DND-41 (cell line): ENCODE measurements around the gene PHF8.

Experiments used
- ATAC-seq: fragments of 200-7000 bp; cut with Tn5 transposase; 3 replicates; pipeline ENCODE4 v1.9.1; 2021; ENCODE audit warnings: low read depth; ENCODE audit not compliant: insufficient read depth
- DNase-seq: peaks from one replicate; pipeline ENCODE4 v3.0.0-alpha.2; 2020
- H2AFZ ChIP-seq: 2 replicates; pipeline ENCODE4 v1.6.0; 2012; ENCODE audit warnings: low read depth, low read length
- H3K27ac ChIP-seq: 2 replicates; pipeline ENCODE4 v1.5.1; 2012; ENCODE audit warnings: low read length, inconsistent platforms
- H3K27me3 ChIP-seq: fragments of 200-600 bp; sonication (generic); 2 replicates; pipeline ENCODE4 v1.6.0; 2012; ENCODE audit warnings: low read length, mild to moderate bottlenecking, inconsistent platforms; ENCODE audit not compliant: insufficient read depth, poor library complexity
- H3K36me3 ChIP-seq: 2 replicates; pipeline ENCODE4 v1.5.1; 2012; ENCODE audit warnings: low read length, inconsistent platforms; ENCODE audit not compliant: insufficient read depth
- H3K4me1 ChIP-seq: 2 replicates; pipeline ENCODE4 v1.5.1; 2012; ENCODE audit warnings: mild to moderate bottlenecking, low read length; ENCODE audit not compliant: insufficient read depth
- H3K4me2 ChIP-seq: 2 replicates; pipeline ENCODE4 v1.6.0; 2012; ENCODE audit warnings: mild to moderate bottlenecking, moderate library complexity, low read length, inconsistent platforms; ENCODE audit not compliant: insufficient read depth
- H3K4me3 ChIP-seq, 2 experiments: fragments of 200-600 bp in 1 of 2; shearing (Covaris generic) in 1 of 2; 2 replicates each; pipeline ENCODE4 v1.5.1; 2012 to 2016; ENCODE audit warnings: inconsistent platforms in 2 of 2, low read length in 2 of 2, mild to moderate bottlenecking in 2 of 2, low read depth in 1 of 2, moderate library complexity in 1 of 2
- H3K79me2 ChIP-seq: 2 replicates; pipeline ENCODE4 v1.6.0; 2012; ENCODE audit warnings: low read length, inconsistent platforms; ENCODE audit not compliant: insufficient read depth
- H3K9ac ChIP-seq: 2 replicates; pipeline ENCODE4 v1.6.0; 2012; ENCODE audit warnings: low read depth, mild to moderate bottlenecking, inconsistent platforms, low read length, moderate library complexity
- H3K9me3 ChIP-seq: 2 replicates; pipeline ENCODE4 v1.5.1; 2012; ENCODE audit warnings: low read length, moderate library complexity, mild to moderate bottlenecking, inconsistent platforms; ENCODE audit not compliant: insufficient read depth, severe bottlenecking
- H4K20me1 ChIP-seq: 2 replicates; pipeline ENCODE4 v1.6.0; 2012; ENCODE audit warnings: low read length; ENCODE audit not compliant: insufficient read depth
- EZH2 ChIP-seq: IDR thresholded peaks from 3 replicates; pipeline ENCODE4 v1.6.1; 2012; ENCODE audit warnings: borderline replicate concordance, low read depth, mild to moderate bottlenecking, moderate library complexity, low read length, inconsistent platforms; ENCODE audit not compliant: severe bottlenecking
- TF ChIP-seq, protein P1 (sequence below): IDR thresholded peaks from 2 replicates; pipeline ENCODE4 v1.5.1; 2012; ENCODE audit warnings: borderline replicate concordance, low read length, moderate library complexity, mild to moderate bottlenecking; ENCODE audit not compliant: poor library complexity, severe bottlenecking; ENCODE audit errors: extremely low read depth

PHF8 gene

DNA sequence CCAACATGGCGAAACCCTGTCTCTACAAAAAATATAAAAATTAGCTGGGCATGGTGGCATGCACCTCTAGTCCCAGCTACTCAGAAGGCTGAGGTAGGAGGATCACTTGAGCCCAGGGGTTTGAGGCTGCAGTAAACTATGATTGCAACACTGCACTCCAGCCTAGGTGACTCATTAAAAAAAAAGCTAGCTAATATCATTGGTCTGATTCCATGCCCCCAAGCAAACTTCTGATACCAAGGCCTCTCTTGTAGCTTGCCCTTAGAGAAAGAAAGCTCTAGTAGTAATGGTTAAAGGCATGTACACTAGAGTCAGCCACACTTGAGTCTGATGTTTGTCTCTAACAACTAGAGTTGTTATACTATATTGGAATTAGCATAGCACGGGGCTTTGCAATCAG lies 32.6 kb upstream of the PHF8 start:
- Histone ChIP-seq H3K4me3 (no peak overlapping the region), H4K20me1 (no peaks in the 10 kb centered on the region), H3K9me3 (no peaks in the 10 kb centered on the region), H3K9ac (no peak overlapping the region), H3K4me1 (no peaks in the 10 kb centered on the region), H3K36me3 (no peaks in the 10 kb centered on the region; the same call in 1 of the 2 replicates), H3K27ac (no peak overlapping the region), H3K79me2 (no peaks in the 10 kb centered on the region), H3K4me2 (no peak overlapping the region), H2AFZ (no peak overlapping the region), H3K27me3 (no peaks in the 10 kb centered on the region)
- no peak for DNase-seq
- TF ChIP-seq, protein P1, sequence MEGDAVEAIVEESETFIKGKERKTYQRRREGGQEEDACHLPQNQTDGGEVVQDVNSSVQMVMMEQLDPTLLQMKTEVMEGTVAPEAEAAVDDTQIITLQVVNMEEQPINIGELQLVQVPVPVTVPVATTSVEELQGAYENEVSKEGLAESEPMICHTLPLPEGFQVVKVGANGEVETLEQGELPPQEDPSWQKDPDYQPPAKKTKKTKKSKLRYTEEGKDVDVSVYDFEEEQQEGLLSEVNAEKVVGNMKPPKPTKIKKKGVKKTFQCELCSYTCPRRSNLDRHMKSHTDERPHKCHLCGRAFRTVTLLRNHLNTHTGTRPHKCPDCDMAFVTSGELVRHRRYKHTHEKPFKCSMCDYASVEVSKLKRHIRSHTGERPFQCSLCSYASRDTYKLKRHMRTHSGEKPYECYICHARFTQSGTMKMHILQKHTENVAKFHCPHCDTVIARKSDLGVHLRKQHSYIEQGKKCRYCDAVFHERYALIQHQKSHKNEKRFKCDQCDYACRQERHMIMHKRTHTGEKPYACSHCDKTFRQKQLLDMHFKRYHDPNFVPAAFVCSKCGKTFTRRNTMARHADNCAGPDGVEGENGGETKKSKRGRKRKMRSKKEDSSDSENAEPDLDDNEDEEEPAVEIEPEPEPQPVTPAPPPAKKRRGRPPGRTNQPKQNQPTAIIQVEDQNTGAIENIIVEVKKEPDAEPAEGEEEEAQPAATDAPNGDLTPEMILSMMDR = no peak
- ATAC-seq = no peak

DNA sequence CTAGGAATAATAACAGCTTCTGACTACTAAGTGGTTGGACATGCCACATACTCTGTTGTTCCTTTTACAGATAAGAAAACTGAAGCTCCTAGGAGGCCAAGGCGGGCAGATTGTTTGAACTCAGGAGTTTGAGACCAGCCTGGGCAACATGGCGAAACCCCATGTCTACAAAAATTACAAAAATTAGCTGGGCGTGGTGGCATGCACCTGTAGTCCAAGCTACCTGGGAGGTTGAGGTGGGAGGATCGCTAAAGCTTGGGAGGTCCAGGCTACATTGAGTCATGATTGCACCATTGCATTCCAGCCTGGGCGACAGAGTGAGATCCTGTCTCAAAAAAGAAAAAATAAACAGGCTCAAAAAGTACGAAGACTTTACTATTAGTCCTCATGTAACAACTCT lies 30.6 kb upstream of the PHF8 start:
- no peak for ATAC-seq
- no peaks in the 10 kb centered on the region for H3K27me3 ChIP-seq

DNA sequence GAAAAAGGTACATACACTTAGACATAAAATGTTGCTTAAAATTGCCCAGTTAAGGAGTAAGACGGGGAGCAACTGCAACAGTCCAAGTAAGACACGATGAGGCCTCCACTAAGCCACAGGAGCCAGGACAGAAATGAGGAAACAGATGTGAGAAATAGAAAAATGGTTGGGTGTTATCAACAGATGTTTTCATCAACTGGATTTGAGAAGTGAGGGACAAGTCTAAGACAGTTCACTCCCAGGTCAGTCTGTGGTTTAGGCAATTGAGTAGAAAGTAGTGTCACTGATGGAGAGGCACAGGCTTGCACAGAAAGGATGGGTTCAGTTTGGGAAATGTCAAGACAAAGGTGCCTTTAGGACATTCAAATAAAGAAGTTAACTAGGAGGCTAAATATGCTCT lies 23.5 kb upstream of the PHF8 start:
- Histone ChIP-seq H3K36me3 (no peaks in the 10 kb centered on the region; the same call in 1 of the 2 replicates), H3K4me1 (no peaks in the 10 kb centered on the region), H3K9me3 (no peaks in the 10 kb centered on the region), H3K4me2 (no peak overlapping the region), H3K4me3 (no peak overlapping the region), H3K27ac (no peak overlapping the region), H3K27me3 (no peaks in the 10 kb centered on the region), H2AFZ (no peak overlapping the region), H3K79me2 (no peaks in the 10 kb centered on the region), H3K9ac (no peak overlapping the region), H4K20me1 (no peaks in the 10 kb centered on the region)
- TF ChIP-seq, protein P1 = no peak
- no peak for TF ChIP-seq EZH2
- DNase-seq (no peak), ATAC-seq (no peak)

More for the DNA sequence above, 30.6 kb upstream of the PHF8 start:
- Histone ChIP-seq H4K20me1 (no peaks in the 10 kb centered on the region), H3K4me3 (no peak overlapping the region), H3K36me3 (no peaks in the 10 kb centered on the region; the same call in 1 of the 2 replicates), H3K9ac (no peak overlapping the region), H3K27ac (no peak overlapping the region), H3K4me2 (no peak overlapping the region), H3K4me1 (no peaks in the 10 kb centered on the region), H3K79me2 (no peaks in the 10 kb centered on the region), H2AFZ (no peak overlapping the region), H3K9me3 (no peaks in the 10 kb centered on the region)
- no peak for DNase-seq
- no peak for TF ChIP-seq EZH2
- TF ChIP-seq, protein P1 = no peak

DNA sequence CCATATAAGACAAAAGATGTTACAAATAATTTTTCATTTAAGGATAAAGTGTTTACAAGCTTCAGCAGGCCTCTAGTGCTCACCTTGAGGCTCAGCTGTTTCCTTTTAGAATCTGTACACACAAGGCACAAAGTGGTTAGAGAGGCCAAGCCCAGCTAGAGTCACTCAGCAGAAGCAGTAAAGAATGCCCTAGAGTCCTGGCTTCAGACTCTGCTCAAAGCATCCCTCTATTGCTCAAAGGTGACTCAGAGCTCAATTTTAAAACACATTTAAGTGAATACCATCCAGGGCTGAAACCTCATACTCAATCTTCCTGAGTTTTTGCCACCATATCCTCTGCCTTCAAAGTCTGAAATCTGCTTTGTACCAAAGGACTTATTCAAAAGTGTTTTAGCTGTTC lies 22.6 kb upstream of the PHF8 start:
- no peak overlapping the region for H3K9ac ChIP-seq
- no peaks in the 10 kb centered on the region for H3K36me3 ChIP-seq
- no peaks in the 10 kb centered on the region for H3K27me3 ChIP-seq
- ATAC-seq (no peak), DNase-seq (no peak)
- H3K4me1 ChIP-seq = no peaks in the 10 kb centered on the region
- H3K4me2 ChIP-seq = no peak overlapping the region
- H2AFZ ChIP-seq = no peak overlapping the region
- H3K27ac ChIP-seq = no peak overlapping the region
- H4K20me1 ChIP-seq = no peaks in the 10 kb centered on the region
- TF ChIP-seq, protein P1 = no peak
- TF ChIP-seq EZH2 = no peak
- H3K79me2 ChIP-seq = no peaks in the 10 kb centered on the region
- no peaks in the 10 kb centered on the region for H3K9me3 ChIP-seq
- H3K4me3 ChIP-seq = no peak overlapping the region
